ENCODE results near the gene MYOZ3. TPM values are rescaled to one million over a fixed set of nuclear protein-coding genes. Genes with fewer than 3 reads are reported as not detected.
A peak's percentile ranks its signal among the peaks of the same experiment; 100 is the strongest.

The MYOZ3 gene
- polyA plus RNA-seq, 4 donors = 4.4 to 7.1 (median 6.3) TPM

GRCh38 chr5:150641824-150642566, 19.1 kb upstream of the MYOZ3 start:
- DNase-seq (ENCODE audit: low read depth in 4 of 4, low spot score in 2 of 4) = no peak

- DNase-seq (ENCODE audit: low read depth in 4 of 4, low spot score in 2 of 4) = peak in 2 of 4 donors; percentile 73
Measured at GRCh38 chr5:150642567-150642927, 18.5 kb upstream of the MYOZ3 start.

DNA sequence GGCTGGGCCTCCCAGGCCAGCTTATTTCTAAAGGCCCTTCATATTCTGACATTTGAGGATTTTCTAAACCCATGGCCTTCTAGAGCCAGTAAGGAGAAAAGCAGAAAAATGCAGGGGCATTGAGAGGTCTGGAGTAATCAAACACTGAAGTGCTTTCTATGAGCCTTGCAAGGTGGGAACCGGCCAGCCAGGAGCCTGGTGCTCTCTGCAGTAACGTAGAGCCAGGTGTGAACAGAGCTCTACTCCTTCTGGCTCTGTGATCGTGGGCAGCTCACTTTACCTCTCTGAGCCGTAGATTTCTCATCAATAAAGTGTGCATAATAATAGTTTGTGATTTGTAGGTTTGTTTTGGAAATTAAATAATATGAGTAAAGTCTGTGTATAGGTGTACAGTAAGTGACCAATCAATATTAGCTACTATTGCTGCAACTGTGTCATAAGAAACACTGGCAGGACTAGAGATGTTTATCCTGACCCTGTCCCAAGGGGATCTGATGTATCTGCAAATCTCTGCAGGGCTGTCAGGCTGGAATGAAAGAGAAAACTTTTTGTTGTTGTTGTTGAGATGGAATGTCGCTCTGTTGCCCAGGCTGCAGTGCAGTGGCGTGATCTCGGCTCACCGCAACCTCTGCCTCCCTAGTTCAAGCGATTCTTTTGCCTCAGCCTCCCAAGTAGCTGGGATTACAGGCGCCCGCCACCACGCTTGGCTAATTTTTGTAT, 17.9 kb upstream of the MYOZ3 start:
- no peak for DNase-seq (ENCODE audit: low read depth in 4 of 4, low spot score in 2 of 4)

- DNase-seq (ENCODE audit: low read depth in 4 of 4, low spot score in 2 of 4) = no peak
Measured at GRCh38 chr5:150644058-150644457, 17.0 kb upstream of the MYOZ3 start.

DNA sequence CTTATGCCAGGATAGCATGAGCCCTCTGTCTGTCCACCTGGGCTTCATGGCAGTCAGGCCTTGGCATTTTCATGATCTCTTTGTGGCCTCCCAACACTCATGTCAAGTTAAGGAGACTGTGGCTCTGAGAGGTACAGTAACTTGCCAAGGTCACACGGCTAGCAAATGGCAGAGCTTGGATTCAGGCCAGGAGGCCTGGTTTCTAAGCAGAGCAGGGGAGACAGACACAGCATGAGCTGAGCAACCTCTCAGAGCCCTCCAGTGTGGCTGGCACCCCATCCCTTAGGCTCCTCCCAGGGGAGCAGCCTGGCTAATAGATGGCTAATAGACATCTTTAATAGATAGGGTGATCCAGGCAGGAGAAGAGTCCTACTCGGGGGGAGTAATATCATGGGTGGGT, 16.5 kb upstream of the MYOZ3 start:
- no peak for DNase-seq (ENCODE audit: low read depth in 4 of 4, low spot score in 2 of 4)

- peak in 1 of 4 donors; percentile 55 for DNase-seq (ENCODE audit: low read depth in 4 of 4, low spot score in 2 of 4)
Measured at GRCh38 chr5:150645070-150645700, 15.9 kb upstream of the MYOZ3 start.

GRCh38 chr5:150647275-150648251, 13.5 kb upstream of the MYOZ3 start:
- DNase-seq (ENCODE audit: low read depth in 4 of 4, low spot score in 2 of 4) = no peak

DNA sequence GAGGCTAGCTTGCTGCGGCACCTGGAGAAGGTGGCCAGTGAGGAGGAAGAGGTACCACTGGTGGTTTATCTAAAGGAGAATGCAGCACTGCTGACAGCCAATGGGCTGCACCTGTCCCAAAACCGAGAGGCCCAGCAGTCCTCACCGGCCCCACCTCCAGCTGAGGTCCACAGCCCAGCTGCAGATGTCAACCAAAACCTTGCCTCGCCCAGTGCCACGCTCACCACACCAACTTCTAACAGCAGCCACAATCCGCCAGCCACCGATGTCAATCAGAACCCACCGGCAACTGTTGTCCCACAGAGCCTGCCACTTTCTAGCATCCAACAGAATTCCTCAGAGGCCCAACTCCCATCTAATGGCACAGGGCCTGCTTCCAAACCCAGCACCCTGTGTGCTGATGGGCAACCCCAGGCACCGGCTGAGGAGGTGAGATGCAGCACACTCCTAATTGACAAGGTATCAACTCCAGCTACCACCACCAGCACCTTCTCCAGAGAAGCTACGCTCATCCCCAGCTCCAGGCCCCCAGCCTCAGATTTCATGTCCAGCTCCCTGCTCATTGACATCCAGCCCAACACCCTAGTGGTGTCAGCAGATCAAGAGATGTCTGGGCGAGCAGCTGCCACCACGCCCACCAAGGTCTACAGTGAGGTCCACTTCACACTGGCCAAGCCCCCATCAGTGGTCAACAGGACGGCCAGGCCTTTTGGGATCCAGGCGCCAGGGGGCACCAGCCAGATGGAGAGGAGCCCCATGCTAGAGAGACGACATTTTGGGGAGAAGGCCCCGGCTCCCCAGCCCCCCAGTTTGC, 12.6 kb upstream of the MYOZ3 start:
- no peak for DNase-seq (ENCODE audit: low read depth in 4 of 4, low spot score in 2 of 4)

DNA sequence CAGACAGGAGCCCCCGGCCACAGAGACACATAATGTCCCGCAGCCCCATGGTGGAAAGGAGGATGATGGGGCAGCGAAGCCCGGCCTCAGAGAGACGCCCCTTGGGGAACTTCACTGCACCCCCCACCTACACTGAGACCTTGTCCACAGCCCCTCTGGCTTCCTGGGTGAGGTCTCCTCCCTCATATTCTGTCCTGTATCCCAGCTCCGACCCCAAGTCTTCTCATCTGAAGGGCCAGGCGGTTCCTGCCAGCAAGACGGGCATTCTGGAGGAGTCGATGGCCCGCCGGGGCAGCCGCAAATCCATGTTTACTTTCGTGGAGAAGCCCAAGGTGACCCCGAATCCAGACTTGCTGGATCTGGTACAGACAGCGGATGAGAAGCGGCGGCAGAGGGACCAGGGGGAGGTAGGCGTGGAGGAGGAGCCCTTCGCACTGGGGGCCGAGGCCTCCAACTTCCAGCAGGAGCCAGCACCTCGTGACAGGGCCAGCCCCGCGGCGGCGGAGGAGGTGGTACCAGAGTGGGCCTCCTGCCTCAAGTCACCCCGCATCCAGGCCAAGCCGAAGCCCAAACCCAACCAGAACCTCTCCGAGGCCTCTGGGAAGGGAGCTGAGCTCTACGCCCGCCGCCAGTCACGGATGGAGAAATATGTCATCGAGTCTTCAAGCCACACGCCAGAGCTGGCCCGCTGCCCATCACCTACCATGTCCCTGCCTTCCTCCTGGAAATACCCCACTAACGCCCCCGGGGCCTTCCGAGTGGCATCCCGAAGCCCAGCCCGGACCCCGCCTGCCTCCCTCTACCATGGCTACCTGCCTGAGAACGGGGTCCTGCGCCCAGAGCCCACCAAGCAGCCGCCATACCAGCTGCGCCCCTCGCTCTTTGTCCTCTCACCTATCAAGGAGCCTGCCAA, 11.7 kb upstream of the MYOZ3 start:
- DNase-seq (ENCODE audit: low read depth in 4 of 4, low spot score in 2 of 4) = no peak

GRCh38 chr5:150650021-150651006, 10.7 kb upstream of the MYOZ3 start:
- no peak for DNase-seq (ENCODE audit: low read depth in 4 of 4, low spot score in 2 of 4)

DNA sequence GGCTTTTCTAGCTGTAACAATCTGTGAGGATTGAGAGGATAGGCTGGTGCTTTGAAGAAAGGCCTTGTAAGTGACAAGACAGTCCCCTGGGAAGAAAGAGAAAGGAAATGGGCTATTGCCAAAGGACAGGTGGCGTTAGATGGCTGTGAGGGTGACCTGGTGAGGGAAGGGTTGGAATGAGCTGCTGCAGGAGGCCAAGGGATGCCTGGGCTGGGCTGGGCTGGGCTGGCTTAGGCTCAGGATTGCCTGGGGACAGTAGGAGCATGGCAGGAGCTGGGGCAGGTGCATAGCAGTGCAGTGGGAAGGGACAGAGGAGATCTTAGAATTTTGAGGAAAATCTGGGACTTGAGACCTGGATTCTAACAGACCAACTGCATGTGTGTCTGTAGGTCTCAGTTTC, 9.7 kb upstream of the MYOZ3 start:
- DNase-seq (ENCODE audit: low read depth in 4 of 4, low spot score in 2 of 4) = no peak

DNA sequence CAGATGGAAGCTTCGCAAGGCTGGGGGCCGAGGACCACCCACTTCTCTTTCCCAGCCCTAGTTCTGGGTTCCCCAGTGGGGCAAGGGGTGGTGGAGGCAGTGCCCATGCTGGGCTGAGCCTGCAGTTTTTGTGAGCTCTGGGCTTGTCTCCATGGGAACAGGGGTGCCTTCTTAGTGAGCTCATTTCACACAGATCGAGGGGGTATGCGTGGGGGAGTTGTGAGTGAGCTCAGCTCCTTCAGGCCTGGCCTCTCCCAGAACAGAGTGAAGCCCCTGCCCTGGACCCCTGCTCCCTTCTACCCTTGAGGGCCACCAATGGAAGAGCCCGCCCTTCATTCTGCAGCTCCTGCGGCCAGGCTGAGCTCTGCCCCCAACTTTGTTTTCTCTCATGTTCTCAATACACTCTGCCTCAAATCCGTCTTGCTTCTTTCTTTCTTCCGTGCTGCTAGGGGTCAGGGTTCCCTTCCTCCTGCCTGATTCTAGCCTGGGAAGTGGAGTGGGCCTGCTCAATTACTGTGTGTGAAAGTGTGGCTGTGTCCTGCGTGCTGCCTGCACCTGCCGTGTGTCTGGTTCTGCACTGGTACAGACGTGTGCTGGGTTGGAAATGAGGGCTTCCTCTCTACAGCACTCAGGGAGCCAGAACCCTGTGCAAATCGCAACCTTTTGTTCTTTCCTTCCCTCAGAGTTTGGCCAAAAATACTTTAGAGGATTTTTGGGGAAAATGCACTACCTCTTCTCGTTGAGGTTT, 9.0 kb upstream of the MYOZ3 start:
- DNase-seq (ENCODE audit: low read depth in 4 of 4, low spot score in 2 of 4) = no peak

- DNase-seq (ENCODE audit: low read depth in 4 of 4, low spot score in 2 of 4) = no peak
Measured at GRCh38 chr5:150653145-150653761, 7.8 kb upstream of the MYOZ3 start.

DNA sequence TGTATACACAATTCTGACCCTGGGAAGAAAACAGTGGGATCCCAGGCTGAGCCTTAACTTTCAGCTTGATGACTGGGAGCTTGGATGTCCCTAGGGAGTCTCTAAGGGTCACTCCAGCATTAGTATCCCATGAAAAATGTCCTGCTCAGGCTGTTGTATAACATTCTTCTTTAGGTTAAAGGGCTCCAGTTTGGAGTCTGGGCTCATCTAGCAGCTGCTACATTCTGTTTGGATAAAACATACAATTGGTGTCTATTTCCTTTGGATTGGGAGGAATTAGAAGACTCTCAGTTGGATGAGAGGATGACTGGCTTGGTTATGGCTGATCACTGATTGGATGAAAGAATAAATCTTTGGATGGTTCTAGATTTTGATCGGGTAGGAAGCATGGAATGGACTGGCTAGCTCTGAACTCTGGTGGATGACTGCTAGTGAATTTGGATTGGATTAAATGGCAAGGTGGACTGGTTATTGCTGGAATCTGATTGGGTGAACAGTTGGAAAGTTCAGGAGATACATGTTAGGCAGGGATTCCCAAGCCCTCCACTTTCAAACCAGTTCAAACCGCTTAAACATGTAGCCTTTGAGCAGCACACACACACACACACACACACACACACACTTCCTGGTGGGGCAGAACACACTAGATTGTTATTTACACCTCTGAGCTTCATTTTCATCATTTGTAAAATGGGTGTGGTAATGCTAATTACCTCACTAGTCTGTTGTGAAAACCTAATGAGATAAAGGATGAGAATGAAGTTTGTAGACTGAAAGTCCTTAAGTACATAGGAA, 7.1 kb upstream of the MYOZ3 start:
- no peak for DNase-seq (ENCODE audit: low read depth in 4 of 4, low spot score in 2 of 4)

- DNase-seq (ENCODE audit: low read depth in 4 of 4, low spot score in 2 of 4) = no peak
Measured at GRCh38 chr5:150655221-150655620, 5.8 kb upstream of the MYOZ3 start.
